Measurements from ENCODE around the gene CHST8. TPM values are rescaled to one million over a fixed set of nuclear protein-coding genes. Genes with fewer than 3 reads are reported as not detected.

Gene CHST8
- total and polyA plus RNA-seq, 9 donors = 0.48 to 2.5 (median 1.0) TPM; not detected in 1

- intact Hi-C loops (cut with DNase I) = no loop called here
- Histone ChIP-seq H3K36me3 (no peaks in the 10 kb centered on the region), H3K4me3 (no peak overlapping the region), H3K27me3 (no peaks in the 10 kb centered on the region), H3K27ac (no peak overlapping the region), H3K4me1 (ENCODE audit: insufficient read depth) (peaks cover 8% of the 10 kb centered on the region), H3K9me3 (no peaks in the 10 kb centered on the region)
- 1% methylated on average over 37 to 64 of the region's 64 CpGs for WGBS, 3 donors
- DNase-seq = peak in 1 of 5 donors; percentile 15
- TF ChIP-seq CTCF (IDR thresholded peaks at IDR 0.05) = no peak
- TF ChIP-seq POLR2A (IDR thresholded peaks at IDR 0.05) = no peak
- no peak for TF ChIP-seq EP300 (IDR thresholded peaks at IDR 0.05)
Observed at GRCh38 chr19:33622809-33623511, 1.2 kb downstream of the CHST8 start.

GRCh38 chr19:33624586-33624985 lies 2.8 kb downstream of the CHST8 start:
- no peak for DNase-seq
- Histone ChIP-seq H3K36me3 (no peaks in the 10 kb centered on the region), H3K27ac (no peak overlapping the region), H3K27me3 (no peaks in the 10 kb centered on the region), H3K4me1 (ENCODE audit: insufficient read depth) (peaks cover 8% of the 10 kb centered on the region), H3K4me3 (no peak overlapping the region), H3K9me3 (no peaks in the 10 kb centered on the region)
- intact Hi-C loops (cut with DNase I) = no loop called here
- WGBS, 3 donors = 17 to 42% (median 32%) methylated on average over 5 of the region's 5 CpGs
- TF ChIP-seq POLR2A (IDR thresholded peaks at IDR 0.05) (no peak), EP300 (IDR thresholded peaks at IDR 0.05) (no peak), CTCF (IDR thresholded peaks at IDR 0.05) (no peak)

GRCh38 chr19:33627526-33627925 lies 5.8 kb downstream of the CHST8 start:
- H3K4me1 ChIP-seq (ENCODE audit: insufficient read depth) = peaks cover 8% of the 10 kb centered on the region
- H3K27me3 ChIP-seq = no peaks in the 10 kb centered on the region
- intact Hi-C loops (cut with DNase I) = no loop called here
- no peak overlapping the region for H3K27ac ChIP-seq
- no peak for TF ChIP-seq EP300 (IDR thresholded peaks at IDR 0.05)
- no peak for TF ChIP-seq CTCF (IDR thresholded peaks at IDR 0.05)
- TF ChIP-seq POLR2A (IDR thresholded peaks at IDR 0.05) = no peak
- 59 to 84% (median 82%) methylated on average over 5 of the region's 5 CpGs for WGBS, 3 donors
- H3K9me3 ChIP-seq = no peaks in the 10 kb centered on the region
- DNase-seq = no peak
- H3K36me3 ChIP-seq = no peaks in the 10 kb centered on the region
- no peak overlapping the region for H3K4me3 ChIP-seq

GRCh38 chr19:33627962-33628839 lies 6.4 kb downstream of the CHST8 start:
- Histone ChIP-seq H3K27ac (no peak overlapping the region), H3K4me1 (ENCODE audit: insufficient read depth) (peaks cover 3% of the 10 kb centered on the region), H3K9me3 (no peaks in the 10 kb centered on the region), H3K4me3 (no peak overlapping the region), H3K36me3 (no peaks in the 10 kb centered on the region), H3K27me3 (no peaks in the 10 kb centered on the region)
- WGBS, 3 donors = 75 to 87% (median 83%) methylated on average over 12 of the region's 12 CpGs
- TF ChIP-seq POLR2A (IDR thresholded peaks at IDR 0.05) = no peak
- TF ChIP-seq CTCF (IDR thresholded peaks at IDR 0.05) = no peak
- no peak for TF ChIP-seq EP300 (IDR thresholded peaks at IDR 0.05)
- intact Hi-C loops (cut with DNase I) = no loop called here
- DNase-seq = no peak
